Stimulated activated naive B cell treated with anti-CD40 and anti-IgM and Interleukin-4, amounts not matched to agents 10 μg/mL and 1 μg/mL and 100 μg/mL, for 72 hours (primary cell): Measurements from ENCODE around the gene PMS1.

Experiments used
- ATAC-seq, 2 donors: fragments of 150-1000 bp; cut with Tn5 transposase; replicated peaks; 2 replicates each; pipeline ENCODE4 v1.10.0; 2021; ENCODE audit warnings: moderate library complexity in 1 of 2
- DNase-seq: peaks from one replicate; pipeline ENCODE4 v3.0.0; 2021
- H3K27ac Mint-ChIP-seq: one replicate; pipeline ENCODE4 v1.8.0; 2022; ENCODE audit warnings: mild to moderate bottlenecking, mixed read lengths
- H3K27me3 Mint-ChIP-seq, 2 donors: one replicate each; pipeline ENCODE4 v1.8.0; 2022; ENCODE audit warnings: mixed read lengths in 2 of 2
- H3K36me3 Mint-ChIP-seq, 2 donors: one replicate each; pipeline ENCODE4 v1.8.0; 2022; ENCODE audit warnings: mixed read lengths in 2 of 2, mild to moderate bottlenecking in 1 of 2
- H3K4me1 Mint-ChIP-seq, 2 donors: one replicate each; pipeline ENCODE4 v1.8.0; 2022; ENCODE audit warnings: mixed read lengths in 2 of 2, mild to moderate bottlenecking in 1 of 2
- H3K4me3 Mint-ChIP-seq, 2 donors: one replicate each; pipeline ENCODE4 v1.8.0; 2022; ENCODE audit warnings: mild to moderate bottlenecking in 2 of 2, mixed read lengths in 2 of 2, moderate library complexity in 1 of 2
- H3K9me3 Mint-ChIP-seq, 2 donors: one replicate each; pipeline ENCODE4 v1.8.0; 2022; ENCODE audit warnings: mixed read lengths in 2 of 2, mild to moderate bottlenecking in 1 of 2

Gene PMS1

GRCh38 chr2:189794310-189794709 is 10.1 kb downstream of the PMS1 start:
- no peak overlapping the region for H3K27ac Mint-ChIP-seq
- H3K9me3 Mint-ChIP-seq = no peaks in the 10 kb centered on the region
- H3K36me3 Mint-ChIP-seq = peaks cover 15 to 19% of the 10 kb centered on the region in 2 donors
- DNase-seq (no peak), ATAC-seq (no peak)
- H3K27me3 Mint-ChIP-seq = no peaks in the 10 kb centered on the region
- no peak overlapping the region for H3K4me3 Mint-ChIP-seq
- peaks cover 3 to 5% of the 10 kb centered on the region in 2 donors for H3K4me1 Mint-ChIP-seq

GRCh38 chr2:189797902-189798301 is 13.7 kb downstream of the PMS1 start:
- peaks cover 2 to 22% of the 10 kb centered on the region in 2 donors for H3K4me1 Mint-ChIP-seq
- H3K4me3 Mint-ChIP-seq = no peak overlapping the region
- no peaks in the 10 kb centered on the region for H3K9me3 Mint-ChIP-seq
- no peak overlapping the region for H3K27ac Mint-ChIP-seq
- no peak for DNase-seq
- no peak for ATAC-seq
- H3K27me3 Mint-ChIP-seq = no peaks in the 10 kb centered on the region
- peaks cover 24 to 30% of the 10 kb centered on the region in 2 donors for H3K36me3 Mint-ChIP-seq

- DNase-seq (no peak), ATAC-seq (peak; percentile 63 to 67)
- Mint-ChIP-seq H3K27ac (no peak overlapping the region), H3K27me3 (no peaks in the 10 kb centered on the region), H3K4me1 (peaks cover 2 to 22% of the 10 kb centered on the region in 2 donors), H3K36me3 (peaks cover 21 to 28% of the 10 kb centered on the region in 2 donors), H3K4me3 (no peak overlapping the region), H3K9me3 (no peaks in the 10 kb centered on the region)
Observed at GRCh38 chr2:189798312-189799029, 14.2 kb downstream of the PMS1 start.

- Mint-ChIP-seq H3K36me3 (peaks cover 21 to 30% of the 10 kb centered on the region in 2 donors), H3K27ac (no peak overlapping the region), H3K4me3 (no peak overlapping the region), H3K27me3 (no peaks in the 10 kb centered on the region), H3K4me1 (peaks cover 2 to 22% of the 10 kb centered on the region in 2 donors), H3K9me3 (no peaks in the 10 kb centered on the region)
- no peak for ATAC-seq
- DNase-seq = no peak
Observed at GRCh38 chr2:189799030-189799331, 14.7 kb downstream of the PMS1 start.

- Mint-ChIP-seq H3K9me3 (no peaks in the 10 kb centered on the region), H3K4me3 (no peak overlapping the region), H3K4me1 (peaks cover 2 to 22% of the 10 kb centered on the region in 2 donors), H3K36me3 (peaks cover 18 to 30% of the 10 kb centered on the region in 2 donors), H3K27me3 (no peaks in the 10 kb centered on the region), H3K27ac (peak overlapping the region; percentile 25)
- ATAC-seq = no peak
- no peak for DNase-seq
Observed at GRCh38 chr2:189799531-189799930, 15.3 kb downstream of the PMS1 start.

GRCh38 chr2:189802396-189802912 is 18.2 kb downstream of the PMS1 start:
- Mint-ChIP-seq H3K27ac (no peak overlapping the region), H3K9me3 (no peaks in the 10 kb centered on the region), H3K27me3 (no peaks in the 10 kb centered on the region), H3K4me1 (peaks cover 2 to 22% of the 10 kb centered on the region in 2 donors), H3K4me3 (no peak overlapping the region), H3K36me3 (peaks cover 15 to 25% of the 10 kb centered on the region in 2 donors)
- no peak for DNase-seq
- ATAC-seq = no peak

- no peaks in the 10 kb centered on the region for H3K27me3 Mint-ChIP-seq
- no peaks in the 10 kb centered on the region for H3K9me3 Mint-ChIP-seq
- H3K4me3 Mint-ChIP-seq = no peak overlapping the region
- no peak overlapping the region for H3K27ac Mint-ChIP-seq
- H3K4me1 Mint-ChIP-seq = peaks cover 2 to 22% of the 10 kb centered on the region in 2 donors
- ATAC-seq = no peak
- peaks cover 15 to 25% of the 10 kb centered on the region in 2 donors for H3K36me3 Mint-ChIP-seq
- no peak for DNase-seq
Observed at GRCh38 chr2:189803431-189803830, 19.2 kb downstream of the PMS1 start.

- Mint-ChIP-seq H3K4me1 (peaks cover 6 to 14% of the 10 kb centered on the region in 2 donors), H3K36me3 (peaks cover 53 to 56% of the 10 kb centered on the region in 2 donors), H3K4me3 (no peak overlapping the region), H3K27ac (no peak overlapping the region), H3K27me3 (no peaks in the 10 kb centered on the region), H3K9me3 (peaks cover 0 to 2% of the 10 kb centered on the region in 2 donors)
- ATAC-seq = no peak
- DNase-seq = no peak
Observed at GRCh38 chr2:189818249-189819038, 34.2 kb downstream of the PMS1 start.

GRCh38 chr2:189819297-189819704 is 35.1 kb downstream of the PMS1 start:
- H3K4me1 Mint-ChIP-seq = peaks cover 6 to 14% of the 10 kb centered on the region in 2 donors
- H3K9me3 Mint-ChIP-seq = peaks cover 0 to 2% of the 10 kb centered on the region in 2 donors
- H3K27me3 Mint-ChIP-seq = no peaks in the 10 kb centered on the region
- H3K36me3 Mint-ChIP-seq = peaks cover 45 to 47% of the 10 kb centered on the region in 2 donors
- DNase-seq (no peak), ATAC-seq (peak in 1 of 2 donors; percentile 42)
- H3K27ac Mint-ChIP-seq = no peak overlapping the region
- no peak overlapping the region for H3K4me3 Mint-ChIP-seq

- H3K4me3 Mint-ChIP-seq = no peak overlapping the region
- ATAC-seq = no peak
- no peak overlapping the region for H3K27ac Mint-ChIP-seq
- H3K36me3 Mint-ChIP-seq = peaks cover 35 to 36% of the 10 kb centered on the region in 2 donors
- DNase-seq = no peak
- H3K27me3 Mint-ChIP-seq = no peaks in the 10 kb centered on the region
- peaks cover 0 to 2% of the 10 kb centered on the region in 2 donors for H3K9me3 Mint-ChIP-seq
- H3K4me1 Mint-ChIP-seq = peaks cover 6 to 14% of the 10 kb centered on the region in 2 donors
Observed at GRCh38 chr2:189821953-189822748, 37.9 kb downstream of the PMS1 start.

GRCh38 chr2:189824694-189825396 is 40.6 kb downstream of the PMS1 start:
- Mint-ChIP-seq H3K36me3 (peaks cover 23 to 33% of the 10 kb centered on the region in 2 donors), H3K9me3 (no peaks in the 10 kb centered on the region), H3K4me1 (no peaks in the 10 kb centered on the region), H3K27ac (no peak overlapping the region), H3K4me3 (no peak overlapping the region), H3K27me3 (no peaks in the 10 kb centered on the region)
- ATAC-seq = no peak
- no peak for DNase-seq

GRCh38 chr2:189826039-189826438 is 41.8 kb downstream of the PMS1 start:
- no peak overlapping the region for H3K4me3 Mint-ChIP-seq
- peaks cover 22 to 34% of the 10 kb centered on the region in 2 donors for H3K36me3 Mint-ChIP-seq
- no peak for ATAC-seq

GRCh38 chr2:189829102-189829833 is 45.0 kb downstream of the PMS1 start:
- no peak for DNase-seq
- no peak overlapping the region for H3K27ac Mint-ChIP-seq
- H3K4me1 Mint-ChIP-seq = peaks cover 4 to 17% of the 10 kb centered on the region in 2 donors
- no peaks in the 10 kb centered on the region for H3K27me3 Mint-ChIP-seq
- no peaks in the 10 kb centered on the region for H3K9me3 Mint-ChIP-seq
- ATAC-seq = no peak
- H3K36me3 Mint-ChIP-seq = peaks cover 21 to 39% of the 10 kb centered on the region in 2 donors
- no peak overlapping the region for H3K4me3 Mint-ChIP-seq

More at GRCh38 chr2:189826039-189826438, 41.8 kb downstream of the PMS1 start:
- DNase-seq = no peak
- no peaks in the 10 kb centered on the region for H3K27me3 Mint-ChIP-seq
- no peak overlapping the region for H3K27ac Mint-ChIP-seq
- peaks cover 0 to 11% of the 10 kb centered on the region in 2 donors for H3K4me1 Mint-ChIP-seq
- H3K9me3 Mint-ChIP-seq = no peaks in the 10 kb centered on the region
